ENCODE data around the gene CCDC144A. TPM values are rescaled to one million over a fixed set of nuclear protein-coding genes. Genes with fewer than 3 reads are reported as not detected.
"Not testable (repeated sequence)": the region's sequence is repeated elsewhere in the genome, so short reads cannot be mapped to it uniquely, and the experiment has no call there.

CCDC144A gene
- total RNA-seq, 1 experiment from 2014 or later: 1.9 TPM

- H3K4me1 ChIP-seq (ENCODE audit: insufficient read depth, low read length); H2BK15ac ChIP-seq (ENCODE audit: low read depth, low read length); H3K4me2 ChIP-seq (ENCODE audit: insufficient read depth, insufficient read length, low read length); H3K23me2 ChIP-seq (ENCODE audit: insufficient read length, low read depth, low read length, poor library complexity, severe bottlenecking); H3K4ac ChIP-seq (ENCODE audit: low read depth, low read length); H2BK20ac ChIP-seq (ENCODE audit: low read depth, low read length, poor library complexity, severe bottlenecking); H2BK12ac ChIP-seq (ENCODE audit: insufficient read length, low read depth, low read length); H4K5ac ChIP-seq (ENCODE audit: insufficient read length, low read depth, low read length); H3K23ac ChIP-seq (ENCODE audit: insufficient read length, low read depth, low read length); H3K9ac ChIP-seq (ENCODE audit: extremely low read depth, insufficient read length, low read length); DNase-seq; H3T11ph ChIP-seq (ENCODE audit: low read length); H2AK5ac ChIP-seq (ENCODE audit: insufficient read length, low read length); H3K18ac ChIP-seq (ENCODE audit: insufficient read length, low read depth, low read length); H4K20me1 ChIP-seq (ENCODE audit: control insufficient read depth, insufficient read depth, insufficient read length); H2BK120ac ChIP-seq (ENCODE audit: low read depth, low read length, poor library complexity, severe bottlenecking); H3K79me2 ChIP-seq (ENCODE audit: insufficient read depth, low read length); H4K91ac ChIP-seq (ENCODE audit: insufficient read length, low read depth, low read length); H3K9me3 ChIP-seq (ENCODE audit: control insufficient read depth, low read depth, low read length); H2BK5ac ChIP-seq (ENCODE audit: insufficient read length, low read length); H3K4me3 Mint-ChIP-seq; H3K79me1 ChIP-seq (ENCODE audit: insufficient read depth, low read depth, low read length, poor library complexity, severe bottlenecking); H3K27ac Mint-ChIP-seq; H3K27me3 Mint-ChIP-seq (ENCODE audit: low read depth); H2AFZ ChIP-seq (ENCODE audit: low read length); H3K14ac ChIP-seq (ENCODE audit: insufficient read depth, low read length); H3K27ac ChIP-seq (ENCODE audit: insufficient read length, low read depth, low read length); H3K56ac ChIP-seq (ENCODE audit: insufficient read length, low read depth, low read length); H3K27me3 ChIP-seq (ENCODE audit: insufficient read depth, low read length); H4K8ac ChIP-seq (replicated peaks; ENCODE audit: insufficient read length, low read depth, low read length): not testable (repeated sequence)
- Mint-ChIP-seq H3K4me1 (peaks cover 22 to 27% of the 10 kb centered on the region in 2 experiments), H3K9me3 (peaks cover 16 to 24% of the 10 kb centered on the region in 2 experiments), H3K36me3 (ENCODE audit: insufficient read depth in 1 of 3, low read depth in 3 of 3) (peaks cover 7 to 20% (median 9%) of the 10 kb centered on the region in 3 experiments; a peak in 5 of 7 replicates)
- WGBS (ENCODE audit: extremely low coverage, insufficient read length, low lambda C conversion rate): no CpG with 5 or more reads among the region's 30 CpGs
These were observed 406 bp downstream of the CCDC144A start for GRCh38 chr17:16690447-16690846.

- H4K20me1 ChIP-seq (ENCODE audit: control insufficient read depth, insufficient read depth, insufficient read length); H3K27me3 ChIP-seq (ENCODE audit: insufficient read depth, low read length); H3K9me3 Mint-ChIP-seq; H2BK120ac ChIP-seq (ENCODE audit: low read depth, low read length, poor library complexity, severe bottlenecking); H4K8ac ChIP-seq (replicated peaks; ENCODE audit: insufficient read length, low read depth, low read length); H3K4me3 Mint-ChIP-seq; H3K9me3 ChIP-seq (ENCODE audit: control insufficient read depth, low read depth, low read length); H3K27ac ChIP-seq (ENCODE audit: insufficient read length, low read depth, low read length); H3K14ac ChIP-seq (ENCODE audit: insufficient read depth, low read length); H3K23me2 ChIP-seq (ENCODE audit: insufficient read length, low read depth, low read length, poor library complexity, severe bottlenecking); H3K27ac Mint-ChIP-seq; H3K79me1 ChIP-seq (ENCODE audit: insufficient read depth, low read depth, low read length, poor library complexity, severe bottlenecking); H3K36me3 Mint-ChIP-seq (ENCODE audit: insufficient read depth in 1 of 3, low read depth in 3 of 3); H3K4me1 Mint-ChIP-seq; H3K4ac ChIP-seq (ENCODE audit: low read depth, low read length); H2AK5ac ChIP-seq (ENCODE audit: insufficient read length, low read length); H4K5ac ChIP-seq (ENCODE audit: insufficient read length, low read depth, low read length); H3K4me1 ChIP-seq (ENCODE audit: insufficient read depth, low read length); H3K9ac ChIP-seq (ENCODE audit: extremely low read depth, insufficient read length, low read length); H2BK15ac ChIP-seq (ENCODE audit: low read depth, low read length); H3K18ac ChIP-seq (ENCODE audit: insufficient read length, low read depth, low read length); H3K27me3 Mint-ChIP-seq (ENCODE audit: low read depth); H3K4me2 ChIP-seq (ENCODE audit: insufficient read depth, insufficient read length, low read length); H4K91ac ChIP-seq (ENCODE audit: insufficient read length, low read depth, low read length); H3K23ac ChIP-seq (ENCODE audit: insufficient read length, low read depth, low read length); H3K56ac ChIP-seq (ENCODE audit: insufficient read length, low read depth, low read length); H3T11ph ChIP-seq (ENCODE audit: low read length); H2BK20ac ChIP-seq (ENCODE audit: low read depth, low read length, poor library complexity, severe bottlenecking); H2BK12ac ChIP-seq (ENCODE audit: insufficient read length, low read depth, low read length); H3K79me2 ChIP-seq (ENCODE audit: insufficient read depth, low read length); H2AFZ ChIP-seq (ENCODE audit: low read length); DNase-seq; H2BK5ac ChIP-seq (ENCODE audit: insufficient read length, low read length): not testable (repeated sequence)
- no CpG with 5 or more reads among the region's 5 CpGs for WGBS (ENCODE audit: extremely low coverage, insufficient read length, low lambda C conversion rate)
These were observed 7.6 kb downstream of the CCDC144A start for GRCh38 chr17:16697603-16698002.

All from H9 (cell line).